HG03354 (cell line): Measurements from ENCODE around the gene STK25.
"Not testable (repeated sequence)": the region's sequence is repeated elsewhere in the genome, so short reads cannot be mapped to it uniquely, and the experiment has no call there.

Experiments used
- ATAC-seq: cut with Tn5 transposase; IDR thresholded peaks from one replicate; pipeline ENCODE4 v1.9.1; 2021; ENCODE audit warnings: mild to moderate bottlenecking; ENCODE audit not compliant: unreplicated experiment, poor library complexity, severe bottlenecking

The STK25 gene

DNA sequence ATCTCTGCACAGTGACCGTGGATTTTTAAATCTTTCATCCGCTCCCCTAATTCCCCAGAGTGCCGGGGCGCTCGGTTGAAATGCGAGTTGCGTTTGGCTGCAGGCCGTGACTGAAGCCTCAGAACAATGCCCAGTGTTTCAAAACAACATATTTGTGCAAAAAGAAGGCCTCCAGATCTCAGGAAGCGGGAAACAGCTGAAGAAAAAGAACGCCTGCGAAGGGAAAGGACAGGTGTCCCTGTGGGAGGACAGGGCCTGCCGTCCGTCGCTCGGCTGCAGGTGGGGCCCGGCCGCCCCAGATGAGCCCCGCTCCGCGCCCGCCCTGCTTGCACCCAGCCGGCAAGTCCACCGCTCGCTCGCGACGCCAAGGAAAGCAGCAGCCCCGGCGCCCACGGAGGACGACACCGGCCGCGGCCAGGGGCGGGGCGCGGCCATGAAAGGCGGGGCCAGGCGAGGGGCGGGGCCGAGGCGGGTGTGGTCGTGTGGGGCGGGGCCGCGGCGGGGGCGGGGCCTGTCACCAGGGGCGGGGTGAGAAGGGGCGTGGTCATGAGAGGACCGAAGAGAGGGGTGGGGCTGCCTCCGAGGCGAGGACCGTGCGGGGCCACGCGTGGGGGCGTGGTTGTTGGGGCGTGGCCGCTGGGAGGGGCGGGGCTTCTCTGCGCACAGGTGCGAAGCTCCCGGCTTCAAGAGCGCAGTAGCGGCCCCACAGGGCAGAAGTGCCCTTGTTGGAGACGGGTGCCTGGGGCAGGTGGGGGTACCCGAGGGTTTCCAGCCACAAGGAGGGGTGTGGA is 32.6 kb upstream of the STK25 start:
- ATAC-seq: no peak

DNA sequence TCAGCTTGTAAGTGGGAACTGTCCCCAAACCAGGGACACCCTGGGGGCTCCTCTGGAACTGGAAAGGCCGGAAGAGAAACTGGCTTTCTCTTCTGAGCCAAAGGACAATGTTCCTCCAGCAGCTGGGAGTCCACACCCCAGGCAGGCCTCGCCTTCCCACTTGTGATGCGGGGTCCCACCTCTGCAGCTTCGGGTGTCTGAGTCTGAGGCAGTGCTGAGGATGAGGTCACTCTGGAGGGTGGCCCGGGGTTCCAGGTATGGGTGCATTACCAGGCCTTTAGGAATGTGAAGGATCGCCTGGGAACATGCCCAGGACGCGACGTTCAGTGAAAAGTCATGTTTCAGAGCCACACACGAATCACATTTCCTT is 32.0 kb upstream of the STK25 start:
- ATAC-seq: no peak

DNA sequence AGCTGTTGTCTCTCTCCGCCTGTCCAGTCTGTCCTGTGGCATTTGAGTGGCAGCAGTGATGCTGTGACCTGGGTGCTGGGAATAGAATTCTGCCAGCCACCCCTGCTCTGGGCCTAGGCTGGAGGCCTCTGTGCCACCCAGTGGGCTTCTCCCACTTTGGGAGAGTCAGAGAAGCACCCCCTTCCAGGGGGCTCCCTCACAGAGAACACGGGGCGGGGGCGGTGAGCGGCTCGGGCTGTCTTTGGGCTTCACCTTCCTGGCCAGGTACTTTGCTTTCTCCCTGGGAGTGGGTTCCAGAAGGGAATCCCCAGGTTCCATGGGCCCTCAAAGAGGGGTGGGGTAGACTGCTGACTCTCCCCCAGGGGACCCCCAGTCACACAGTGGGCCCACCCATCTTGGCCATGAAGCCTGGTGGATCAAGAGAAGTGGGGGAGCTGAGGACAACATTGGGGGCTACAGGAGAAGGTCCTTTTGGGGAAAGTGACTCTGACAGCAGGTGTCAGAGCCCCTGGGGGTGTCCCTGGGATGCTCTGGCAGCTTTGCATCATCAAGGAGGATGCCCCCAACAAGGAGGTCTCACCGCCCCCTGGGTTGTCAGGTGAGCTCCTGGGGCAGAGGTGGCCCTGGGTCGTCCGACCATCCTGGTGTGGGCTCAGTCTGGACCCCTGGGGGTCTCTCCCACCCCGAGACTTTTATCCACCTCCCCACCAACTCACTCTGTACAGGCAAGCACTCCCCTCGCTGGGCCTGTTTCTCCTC is 31.4 kb upstream of the STK25 start:
- ATAC-seq: no peak

DNA sequence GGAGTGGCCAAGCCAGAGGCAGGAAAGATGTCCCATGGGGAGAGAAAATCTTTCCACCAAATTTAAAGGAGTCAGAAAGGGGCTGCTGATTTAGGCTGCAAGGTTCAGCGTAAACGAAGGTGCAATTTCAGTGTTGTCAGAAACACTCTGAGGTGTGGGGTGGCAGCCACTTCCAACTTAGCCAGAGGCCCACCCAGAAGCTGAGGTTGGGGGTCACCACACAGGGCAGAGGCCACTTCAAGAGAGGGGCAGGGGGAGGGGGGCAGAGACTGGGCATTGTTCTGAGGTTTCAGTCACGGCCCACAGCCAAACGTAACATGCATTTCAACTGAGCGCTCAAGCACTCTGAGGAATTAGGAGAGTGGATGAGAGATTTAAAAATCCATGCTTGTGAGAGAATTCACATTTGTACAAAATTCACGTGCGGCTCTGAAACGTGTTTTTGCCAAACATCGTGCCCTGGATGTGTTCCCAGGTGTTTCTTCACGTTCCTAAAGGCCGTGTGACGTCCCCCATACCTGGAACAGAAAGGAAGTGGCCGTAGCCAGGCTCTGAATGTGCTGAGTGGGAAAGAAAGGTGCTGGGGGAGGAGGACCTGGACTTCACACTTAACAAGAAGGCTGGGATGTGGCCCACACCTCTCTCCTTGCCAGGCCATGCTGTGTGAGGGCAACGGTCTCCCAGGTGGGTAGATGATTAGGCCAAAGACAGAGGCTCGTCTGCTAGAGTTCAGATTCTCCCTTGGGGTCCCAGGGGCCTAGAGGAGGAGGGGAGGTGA is 30.6 kb upstream of the STK25 start:
- no peak for ATAC-seq

DNA sequence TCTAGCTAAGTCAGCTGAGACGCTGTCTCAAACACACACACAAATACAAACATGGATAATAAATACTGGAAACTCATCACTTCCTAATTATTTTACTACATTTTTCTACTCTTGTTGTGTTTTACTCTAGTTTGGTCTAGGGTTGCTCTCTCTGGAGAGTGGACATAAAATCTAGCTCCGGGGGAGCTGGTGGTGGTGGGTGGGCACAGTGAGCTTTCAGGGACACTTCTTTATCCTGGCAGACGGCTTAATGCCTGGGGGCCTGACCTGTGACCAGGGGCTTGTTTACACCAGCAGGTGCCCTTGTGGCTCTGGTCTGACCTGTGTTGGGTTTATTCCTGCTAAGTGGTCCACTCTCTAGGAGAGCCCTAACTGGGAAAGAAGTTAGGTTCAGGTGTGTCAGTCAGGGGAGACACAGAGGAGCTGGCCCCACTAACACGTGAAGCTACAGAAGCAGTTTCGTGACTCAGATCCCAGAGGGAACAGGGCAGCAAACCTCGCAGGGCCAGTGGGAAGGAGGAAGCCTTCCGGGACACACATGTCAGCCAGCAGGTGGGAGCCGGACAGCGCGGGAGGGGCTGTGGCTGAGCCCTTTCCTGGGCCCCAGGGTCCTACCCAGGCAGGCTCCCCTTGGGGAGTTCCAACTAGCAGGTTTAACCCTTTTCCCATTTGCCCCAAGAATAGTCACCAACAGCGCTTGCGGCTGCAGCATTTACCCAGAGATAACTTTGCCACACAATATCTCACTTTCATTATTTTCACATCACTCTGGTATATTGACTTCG is 27.7 kb upstream of the STK25 start:
- no peak for ATAC-seq

DNA sequence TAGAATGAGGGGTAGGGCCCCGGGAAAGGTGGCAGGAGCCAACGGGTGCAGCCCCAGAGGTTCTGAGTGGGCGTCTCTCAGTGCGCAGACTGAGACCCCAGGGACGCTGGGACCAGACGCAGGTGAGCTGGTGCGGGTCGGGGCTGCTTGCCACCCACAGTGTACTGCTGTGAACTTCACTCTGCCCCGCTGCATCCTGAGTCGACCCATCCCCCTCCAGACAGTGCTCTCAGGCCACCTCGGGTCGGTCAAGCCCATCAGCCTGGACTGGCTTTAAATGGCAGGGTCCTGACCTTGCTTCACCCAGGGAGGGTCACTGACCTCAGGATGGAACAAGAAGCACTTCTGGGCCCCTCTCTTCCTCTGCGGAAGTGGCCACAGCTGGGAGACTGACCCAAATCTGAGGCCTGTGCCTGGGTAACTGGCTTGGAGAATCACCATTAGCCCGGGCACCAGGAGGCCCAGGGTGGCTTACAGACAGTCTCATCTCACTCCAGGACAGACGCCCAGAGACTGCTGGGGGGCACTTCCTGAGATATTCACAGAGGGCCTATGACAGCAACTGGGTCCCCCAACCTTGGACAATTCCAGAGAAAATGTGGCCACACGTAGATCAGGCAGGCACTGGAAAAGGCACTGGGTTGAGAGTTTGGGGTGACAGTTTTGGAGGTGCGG is 26.5 kb upstream of the STK25 start:
- ATAC-seq: no peak

DNA sequence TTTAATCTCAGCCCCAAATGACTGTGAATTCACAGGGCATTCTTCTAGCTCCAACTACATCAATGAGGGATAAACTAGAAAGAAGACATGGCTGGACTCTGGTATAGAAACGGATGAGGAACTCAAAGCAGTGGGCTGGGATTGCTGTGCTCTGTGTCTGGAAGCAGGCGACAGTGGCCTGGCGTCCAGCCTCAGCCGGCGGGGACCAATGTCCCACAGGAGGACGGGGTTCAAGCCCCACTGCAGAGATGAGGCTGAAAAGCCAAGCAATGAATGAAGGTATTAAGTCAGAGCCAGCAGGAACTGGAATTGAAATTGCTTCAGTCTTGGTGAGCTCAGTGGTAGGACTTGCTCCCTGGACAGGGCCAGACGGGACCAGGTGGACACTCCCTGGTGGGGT is 25.9 kb upstream of the STK25 start:
- no peak for ATAC-seq

DNA sequence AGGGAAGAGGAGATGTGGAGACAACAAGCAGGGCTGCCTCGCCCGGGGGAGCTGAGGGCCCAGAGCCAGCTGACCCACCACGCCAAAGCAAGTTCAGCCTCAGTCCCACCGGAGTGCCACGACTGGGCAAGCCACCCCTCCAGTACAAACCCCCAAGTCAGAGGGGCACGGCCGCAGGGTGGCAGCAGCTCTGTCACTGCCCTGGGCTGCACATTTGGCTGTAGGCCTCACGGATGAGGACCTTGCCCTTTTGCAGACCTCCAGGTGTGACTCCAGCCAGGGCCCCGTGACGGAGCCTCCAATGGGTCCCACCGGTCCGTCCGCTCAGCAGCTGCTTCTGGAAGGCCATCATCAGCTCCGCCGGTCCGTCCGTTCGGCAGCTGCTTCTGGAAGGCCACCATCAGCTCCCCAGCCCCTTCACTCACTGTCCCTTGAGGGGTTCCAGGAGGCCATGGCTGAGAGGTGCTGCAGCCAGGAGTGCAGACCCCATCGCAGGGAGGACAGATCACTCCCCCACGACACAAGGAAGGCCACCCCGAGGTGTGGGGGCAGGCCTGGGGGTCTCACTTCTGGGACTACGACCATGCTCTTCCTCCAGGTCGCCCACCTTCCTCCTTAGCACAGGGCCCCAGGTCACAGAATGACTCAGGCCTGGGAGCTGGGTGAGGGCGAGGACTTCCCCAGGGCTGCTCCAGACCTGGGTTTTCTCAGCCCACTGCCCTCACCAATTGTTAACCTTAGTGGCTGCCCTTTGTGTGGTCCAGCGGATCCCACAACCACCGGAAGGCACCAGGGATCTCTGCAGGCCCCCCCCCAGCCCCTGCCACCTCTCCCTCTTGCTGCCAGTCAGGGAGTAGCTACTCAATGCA is 24.6 kb upstream of the STK25 start:
- ATAC-seq: no peak

DNA sequence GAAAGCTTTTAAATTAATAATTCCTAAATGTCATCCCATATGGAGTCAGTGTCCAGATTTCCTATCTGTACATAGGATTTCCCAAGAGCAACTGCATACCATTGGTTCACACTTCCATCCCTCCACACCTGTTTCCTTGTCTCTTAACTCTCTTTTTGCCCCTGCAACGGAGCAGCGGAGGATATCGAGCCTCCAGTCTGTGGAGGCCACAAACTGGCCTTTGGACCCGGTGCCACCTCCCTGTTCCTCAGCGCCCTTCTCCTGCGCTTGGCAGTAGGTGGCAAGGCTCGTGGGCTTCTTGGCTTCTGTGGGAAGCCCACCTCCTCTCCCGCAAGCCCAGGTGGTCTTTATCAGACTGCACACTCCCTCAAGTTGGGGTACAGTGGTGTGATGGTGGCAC is 23.8 kb upstream of the STK25 start:
- no peak for ATAC-seq

DNA sequence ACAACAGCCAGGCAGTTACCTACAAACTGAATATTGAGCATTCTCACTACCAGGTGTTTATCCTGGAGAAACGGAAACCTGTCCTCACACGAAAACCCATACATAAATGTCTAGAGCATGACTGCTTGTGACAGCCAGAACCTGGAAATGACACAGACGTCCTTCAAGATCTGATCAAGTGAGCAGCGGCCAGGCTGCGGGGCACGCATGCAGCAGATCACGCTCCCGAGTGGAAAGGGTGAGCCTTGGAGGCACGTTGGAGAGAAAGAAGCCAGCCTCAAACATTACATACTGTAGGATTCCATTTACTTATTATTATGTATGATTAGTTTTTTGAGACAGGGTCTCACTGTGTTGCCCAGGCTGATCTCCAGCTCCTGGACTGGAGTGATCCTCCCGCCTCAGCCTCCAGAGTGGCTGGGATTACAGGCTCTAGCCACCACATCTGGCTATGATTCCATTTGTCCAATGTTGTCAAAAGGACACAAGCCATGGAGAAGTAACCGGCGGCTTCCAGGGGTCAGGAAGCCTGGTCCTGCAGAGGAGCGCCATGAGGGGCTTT is 22.9 kb upstream of the STK25 start:
- ATAC-seq: no peak

DNA sequence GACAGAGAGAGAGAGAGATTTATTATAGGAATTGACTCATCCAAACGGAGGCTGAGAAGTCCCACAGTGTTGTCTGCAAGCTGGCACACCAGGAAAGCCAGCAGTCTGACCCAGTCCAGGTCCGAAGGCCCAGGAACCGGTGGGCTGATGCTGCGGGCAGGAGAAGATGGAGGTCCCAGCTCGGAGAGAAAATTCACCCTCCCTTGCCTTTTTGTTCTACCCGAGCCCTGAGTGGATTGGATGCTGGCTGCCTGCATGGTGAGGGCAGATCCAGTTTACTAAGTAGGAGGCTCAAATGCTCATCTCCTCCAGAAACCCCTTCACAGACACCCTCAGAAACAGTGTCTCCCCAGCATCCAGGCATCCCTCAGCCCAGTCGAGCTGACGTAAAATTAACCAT is 22.2 kb upstream of the STK25 start:
- ATAC-seq: no peak

DNA sequence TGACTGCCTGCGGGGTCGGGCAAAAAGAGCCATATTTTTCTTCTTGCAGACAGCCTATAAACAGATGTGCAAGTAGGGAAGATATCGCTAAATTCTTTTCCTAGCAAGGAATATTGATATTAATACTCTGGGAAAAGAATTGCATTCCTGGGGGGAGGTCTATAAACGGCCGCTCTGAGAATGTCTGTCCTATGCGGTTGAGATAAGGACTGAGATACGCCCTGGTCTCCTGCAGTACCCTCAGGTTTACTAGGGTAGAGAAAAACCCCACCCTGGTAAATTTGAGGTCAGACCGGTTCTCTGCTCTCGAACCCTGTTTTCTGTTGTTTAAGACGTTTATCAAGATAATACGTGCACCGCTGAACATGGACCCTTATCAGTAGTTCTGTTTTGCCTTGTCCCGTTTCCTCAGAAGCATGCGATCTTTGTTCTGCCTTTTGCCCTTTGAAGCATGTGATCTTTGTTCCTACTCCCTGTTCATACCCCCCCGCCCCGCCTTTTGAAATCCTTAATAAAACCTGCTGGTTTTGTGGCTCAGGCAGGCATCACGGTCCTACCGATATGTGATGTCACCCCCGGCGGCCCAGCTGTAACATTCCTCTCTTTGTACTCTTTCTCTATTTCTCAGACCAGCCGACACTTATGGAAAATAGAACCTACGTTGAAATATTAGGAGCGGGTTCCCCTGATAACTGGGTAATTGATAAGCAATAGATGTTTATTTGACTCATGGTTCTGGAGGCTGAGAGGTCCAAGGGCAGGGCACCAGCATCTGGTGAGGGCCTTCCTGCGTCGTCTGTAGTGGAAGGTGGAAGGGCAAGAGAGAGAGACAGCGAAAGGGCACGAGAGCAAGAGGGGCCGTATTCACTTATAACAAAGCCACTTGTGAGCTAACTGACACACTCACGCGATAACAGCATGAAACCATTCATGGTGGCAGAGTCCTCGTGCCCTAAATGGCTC is 17.7 kb upstream of the STK25 start:
- not testable (repeated sequence) for ATAC-seq

DNA sequence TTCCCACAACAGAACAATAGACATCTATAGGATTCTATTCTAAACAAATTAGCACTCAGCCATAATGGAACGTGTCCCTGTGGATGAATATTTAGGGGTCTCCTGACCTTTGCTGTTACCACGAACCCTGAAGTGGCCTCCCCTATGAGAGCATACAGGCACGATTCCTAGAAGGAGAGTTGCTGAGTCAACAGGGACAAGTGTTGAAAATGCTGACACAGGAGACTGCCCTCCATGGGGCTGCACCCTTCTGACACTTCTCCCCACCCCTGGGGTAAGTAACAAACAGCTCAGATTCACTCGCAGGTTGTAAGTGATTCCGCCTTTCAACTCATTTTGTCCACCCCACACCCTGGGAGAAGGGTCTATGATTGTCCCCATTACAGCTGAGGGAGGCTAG is 14.1 kb upstream of the STK25 start:
- no peak for ATAC-seq

DNA sequence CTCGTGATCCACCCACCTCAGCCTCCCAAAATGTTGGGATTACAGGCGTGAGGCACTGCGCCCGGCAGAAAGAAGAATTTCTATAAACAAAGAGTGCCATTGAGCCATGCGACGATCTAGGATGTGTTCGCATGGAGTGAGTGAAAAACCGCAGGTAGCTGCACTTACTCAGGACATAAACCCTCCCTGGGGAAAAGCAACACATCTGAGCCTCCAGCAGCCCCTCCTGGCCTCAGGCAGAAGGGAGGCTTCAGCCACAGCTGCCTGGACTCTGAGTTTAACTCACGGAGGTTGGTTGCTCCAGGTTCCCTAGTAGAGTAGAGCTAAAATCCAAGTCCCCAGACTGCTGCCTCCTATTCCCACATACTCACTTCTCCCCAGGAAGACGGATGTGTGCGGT is 11.3 kb upstream of the STK25 start:
- no peak for ATAC-seq

DNA sequence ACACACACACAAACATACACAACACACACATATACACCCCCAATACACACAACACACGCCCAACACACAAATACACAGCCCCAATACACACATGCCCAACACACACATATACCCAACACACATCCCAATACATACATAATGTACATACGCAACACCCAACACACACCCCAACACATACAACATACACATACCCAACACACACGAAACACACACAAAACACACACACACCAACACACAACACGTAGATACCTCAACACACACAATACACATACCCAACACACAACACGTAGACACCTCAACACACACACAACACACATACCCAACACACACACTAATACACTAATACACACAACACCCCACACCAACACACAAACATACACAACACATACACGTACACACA is 8.9 kb upstream of the STK25 start:
- ATAC-seq: no peak

DNA sequence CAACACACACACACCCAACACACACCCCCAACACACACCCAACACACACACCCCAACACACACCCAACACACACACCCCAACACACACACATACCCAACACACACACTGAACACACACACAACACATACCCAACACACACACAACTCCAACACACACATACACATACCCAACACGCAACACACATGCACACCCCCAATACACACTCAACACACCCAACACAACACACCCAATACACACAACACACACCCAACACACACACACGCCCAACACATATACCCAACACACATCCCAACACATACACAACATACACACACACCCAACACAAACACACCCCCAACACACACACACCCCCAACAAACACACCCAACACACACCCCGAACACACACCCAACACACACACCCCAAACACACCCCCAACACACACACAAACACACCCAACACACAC is 8.2 kb upstream of the STK25 start:
- ATAC-seq: no peak
